ENCODE results near the gene RDX. TPM values are rescaled to one million over a fixed set of nuclear protein-coding genes. Genes with fewer than 3 reads are reported as not detected.

The RDX gene
- total and polyA plus RNA-seq, 2 of the 13 experiments (the other 11 are each of a cell fraction or from before 2014, with no cell fraction given) = 20.7 to 63.1 TPM

- TF ChIP-seq CREB3 (CRISPR knock-in tag; IDR thresholded peaks at IDR 0.05) = no peak
- no peak for TF ChIP-seq NR3C1 (CRISPR knock-in tag; IDR thresholded peaks at IDR 0.05)
Observed at GRCh38 chr11:110340436-110340835, 44.0 kb upstream of the RDX start (continued).

GRCh38 chr11:110339456-110340250 is 43.2 kb upstream of the RDX start:
- Histone ChIP-seq H3K4me3 (replicated peaks in 1 of 3; ENCODE audit: insufficient read depth in 1 of 3, low read depth in 2 of 3, low read length in 3 of 3) (no peak overlapping the region), H4K20me1 (ENCODE audit: insufficient read depth, low read length) (no peaks in the 10 kb centered on the region), H3K27me3 (ENCODE audit: control insufficient read depth in 1 of 2, insufficient read depth in 2 of 2, low read length in 2 of 2) (no peaks in the 10 kb centered on the region), H3K9ac (ENCODE audit: insufficient read depth, low read depth, low read length) (no peak overlapping the region), H3K79me2 (ENCODE audit: insufficient read depth, low read length) (no peaks in the 10 kb centered on the region), H3K27ac (ENCODE audit: extremely low read length, insufficient read depth, low read length) (no peak overlapping the region), H3K36me3 (replicated peaks in 1 of 2; ENCODE audit: control insufficient read depth in 1 of 2, insufficient read depth in 2 of 2, low read length in 2 of 2) (no peaks in the 10 kb centered on the region), H3K9me3 (ENCODE audit: low read length) (no peaks in the 10 kb centered on the region), H2AFZ (ENCODE audit: low read length) (no peak overlapping the region), H3K4me1 (ENCODE audit: insufficient read depth, low read length) (no peaks in the 10 kb centered on the region), H3K4me2 (ENCODE audit: low read depth, low read length) (no peak overlapping the region)
- ChIA-PET CTCF (ENCODE audit: low intra/inter-chr PET ratio, low total read pairs) (no interaction called here), POLR2A (no interaction called here)
- FAIRE-seq (no peak), ATAC-seq (no peak), DNase-seq (ENCODE audit: low spot score) (no peak)
- no peak for TF ChIP-seq ZNF207 (IDR thresholded peaks at IDR 0.05; ENCODE audit: borderline replicate concordance)
- no peak for TF ChIP-seq BRCA1 (CRISPR knock-in tag; IDR thresholded peaks at IDR 0.05)
- TF ChIP-seq MYC (CRISPR knock-in tag; IDR thresholded peaks at IDR 0.05; ENCODE audit: borderline replicate concordance) = no peak
- no peak for TF ChIP-seq ZNF501 (CRISPR knock-in tag; IDR thresholded peaks at IDR 0.05)
- WGBS (ENCODE audit: low lambda C conversion rate) = 62% methylated on average over 3 of the region's 3 CpGs
- intact Hi-C loops (cut with micrococcal nuclease; ENCODE audit: unreplicated experiment) = no loop called here
- BruUV-seq (replicated peaks) = no TSS peak
- in situ Hi-C loops (cut with HindIII; ENCODE audit: extremely low pct_ligation_motif_present, low pct_unique_long_range_greater_than_20kb) = no loop called here

All from HepG2 (cell line).